GM10847 (cell line): Measurements from ENCODE around the gene PKHD1.

Source experiments
- POLR2A ChIP-seq: IDR thresholded peaks from 2 replicates; pipeline ENCODE4 v1.6.1; 2011; ENCODE audit not compliant: insufficient read length; ENCODE audit errors: extremely low read depth

The PKHD1 gene

GRCh38 chr6:52117352-52117751, 29.9 kb upstream of the PKHD1 start:
- no peak for TF ChIP-seq POLR2A

- no peak for TF ChIP-seq POLR2A
Measured at GRCh38 chr6:52116605-52116948, 29.2 kb upstream of the PKHD1 start.

GRCh38 chr6:52115891-52116604, 28.6 kb upstream of the PKHD1 start:
- no peak for TF ChIP-seq POLR2A

GRCh38 chr6:52115145-52115741, 27.8 kb upstream of the PKHD1 start:
- TF ChIP-seq POLR2A, result no peak

GRCh38 chr6:52109171-52109571, 21.8 kb upstream of the PKHD1 start:
- TF ChIP-seq POLR2A, result no peak

GRCh38 chr6:52108128-52108527, 20.7 kb upstream of the PKHD1 start:
- no peak for TF ChIP-seq POLR2A

GRCh38 chr6:52106994-52107393, 19.6 kb upstream of the PKHD1 start:
- no peak for TF ChIP-seq POLR2A

- no peak for TF ChIP-seq POLR2A
Measured at GRCh38 chr6:52104979-52105378, 17.6 kb upstream of the PKHD1 start.

- no peak for TF ChIP-seq POLR2A
Measured at GRCh38 chr6:52103623-52104022, 16.2 kb upstream of the PKHD1 start.

- no peak for TF ChIP-seq POLR2A
Measured at GRCh38 chr6:52102405-52102804, 15.0 kb upstream of the PKHD1 start.

- TF ChIP-seq POLR2A, result no peak
Measured at GRCh38 chr6:52098721-52099120, 11.3 kb upstream of the PKHD1 start.

GRCh38 chr6:52089758-52090348, 2.4 kb upstream of the PKHD1 start:
- TF ChIP-seq POLR2A, result no peak

GRCh38 chr6:52086741-52087140, 672 bp downstream of the PKHD1 start:
- TF ChIP-seq POLR2A, result no peak

GRCh38 chr6:52081237-52081636, 6.2 kb downstream of the PKHD1 start:
- no peak for TF ChIP-seq POLR2A

GRCh38 chr6:52077961-52078625, 9.3 kb downstream of the PKHD1 start:
- no peak for TF ChIP-seq POLR2A
